Activated CD4-positive, alpha-beta T cell treated with anti-CD3 and anti-CD28 coated beads, Interleukin-2, amount 50 U/mL, for 48 hours (primary cell): Measurements from ENCODE around the gene NOVA2.

Experiments
- DNase-seq, 2 experiments: peaks; one replicate each; pipeline ENCODE4 v3.0.0-alpha.2; 2020

NOVA2 gene

DNA sequence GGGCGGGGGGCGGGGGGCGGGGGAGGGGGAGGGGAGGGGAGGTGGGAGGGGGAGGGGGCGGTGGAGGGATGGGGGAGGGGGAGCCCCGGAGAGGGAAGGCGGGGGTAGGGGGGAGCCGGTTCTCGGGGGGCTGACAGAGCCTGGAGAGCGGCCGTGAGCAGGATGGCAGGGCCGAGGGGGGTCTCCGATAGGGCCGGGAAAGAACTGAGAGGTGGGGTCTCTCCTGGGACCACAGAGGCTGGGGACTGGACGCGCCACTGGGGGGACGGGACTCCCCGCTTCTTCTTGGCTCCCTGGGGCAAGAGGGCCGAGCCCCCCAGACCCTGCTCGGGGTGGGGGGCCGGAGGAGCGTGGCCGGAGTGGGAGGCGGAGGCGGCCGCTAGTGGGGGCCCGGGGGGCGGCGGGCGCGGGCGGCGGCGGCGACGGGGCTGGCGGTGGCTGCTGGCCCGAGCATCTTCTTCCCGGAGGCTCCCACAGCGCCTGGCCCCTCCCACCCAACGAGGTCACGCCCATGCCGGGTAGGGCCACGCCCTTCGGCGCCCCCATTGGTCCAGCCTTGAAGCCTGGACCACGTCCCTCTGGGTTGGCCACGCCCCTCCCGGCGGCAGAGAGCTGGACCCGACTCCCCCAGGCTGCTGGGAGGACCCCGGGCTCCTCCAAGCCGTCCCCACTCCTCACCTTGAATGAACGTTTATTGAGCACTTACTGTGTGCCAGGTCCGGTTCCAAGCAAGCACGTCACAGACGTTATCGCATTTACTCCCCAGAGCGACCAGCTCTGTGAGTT lies at the start of gene NOVA2:
Gene NOVA2 (minus strand): TSS at position 313 of the 786 bp plus-strand sequence. CDS start 514 bp downstream, outside the sequence.
- peak; percentile 61 to 67 for DNase-seq

DNA sequence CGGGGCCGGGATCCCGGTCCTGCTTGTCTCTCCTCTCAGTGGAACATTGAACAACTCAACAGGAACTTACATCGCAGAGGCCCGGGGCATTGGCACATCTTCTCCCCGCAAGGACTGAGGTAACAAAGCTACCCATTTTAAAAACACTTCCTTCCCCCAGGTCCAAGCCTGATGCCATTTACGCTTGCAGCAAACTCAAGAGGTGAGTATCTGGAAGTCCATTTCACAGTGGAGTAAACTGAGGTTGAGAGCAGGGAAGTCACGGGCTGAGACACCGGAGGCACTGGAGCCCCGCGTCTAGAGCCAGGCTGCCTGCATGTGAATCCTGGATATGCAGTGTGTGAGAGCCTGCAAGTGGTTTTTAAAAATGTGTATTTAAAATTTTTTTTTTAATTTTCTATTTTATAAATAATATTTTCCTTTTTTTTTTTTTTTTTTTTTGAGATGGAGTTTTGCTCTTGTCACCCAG lies 49.7 kb upstream of the NOVA2 start:
- DNase-seq = no peak

DNA sequence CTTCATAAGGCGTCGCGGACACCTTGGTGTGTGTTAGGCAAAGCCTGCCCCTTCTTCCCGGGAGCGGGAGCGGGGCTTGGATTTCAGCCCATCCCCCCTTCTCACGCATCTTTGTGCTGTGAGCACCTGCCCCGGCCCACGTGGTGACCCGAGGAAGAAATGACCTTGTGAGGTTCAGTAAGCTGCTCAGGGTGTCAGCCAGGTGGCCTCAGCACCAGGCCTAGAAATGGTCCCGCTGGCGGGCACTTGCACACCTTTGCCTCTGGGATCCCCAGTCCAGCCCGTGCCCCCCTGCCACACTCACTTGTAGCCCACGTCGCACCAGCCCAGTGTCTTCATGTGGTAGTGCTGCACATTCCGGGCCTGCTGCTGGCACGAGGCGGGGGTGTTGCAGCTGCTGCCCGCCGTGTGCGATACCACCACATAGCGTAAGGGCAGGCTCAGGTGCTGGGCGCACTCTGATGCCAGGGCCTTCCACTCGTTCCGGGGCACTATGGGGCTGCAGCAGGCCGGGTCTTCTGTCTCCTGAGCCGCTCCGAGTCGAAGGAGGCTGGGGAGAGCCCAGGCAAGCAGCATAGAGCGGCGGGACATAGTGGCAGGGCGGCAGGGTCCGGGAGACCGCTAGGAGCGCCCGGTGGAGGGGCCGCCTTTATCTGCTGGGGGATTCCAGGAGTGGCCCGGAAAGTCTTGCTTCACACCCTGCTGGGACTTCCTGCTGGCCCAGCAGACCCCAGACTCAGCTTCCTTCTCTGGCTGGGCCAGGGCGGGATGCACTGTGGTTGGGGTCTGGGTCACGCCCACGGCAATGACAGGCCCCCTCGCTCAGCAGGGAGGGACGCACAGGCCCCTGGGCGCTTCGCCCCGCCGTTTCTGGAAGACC lies 49.0 kb upstream of the NOVA2 start, which contains the start of gene PGLYRP1:
Gene PGLYRP1 (minus strand): TSS at position 623 of the 880 bp plus-strand sequence. CDS start 32 bp downstream, at position 591.
- no peak for DNase-seq

DNA sequence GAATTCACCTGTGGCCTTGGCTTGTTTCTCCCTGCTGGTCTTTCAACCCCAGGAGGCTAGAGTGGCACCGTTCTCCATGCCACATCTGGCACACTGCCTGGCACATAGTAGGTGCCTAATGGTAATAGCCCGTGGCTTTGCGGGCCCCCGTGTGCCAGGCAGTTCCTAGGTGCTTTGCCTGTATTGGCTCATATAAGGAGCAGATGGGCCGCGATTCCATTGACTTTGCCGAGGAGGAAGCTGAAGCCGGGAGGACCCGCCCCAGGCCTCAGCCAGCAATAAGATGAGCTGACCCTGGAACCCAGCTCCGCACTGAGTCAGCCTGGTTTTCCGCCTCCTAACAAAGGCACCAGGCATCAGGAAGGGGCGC lies 48.4 kb upstream of the NOVA2 start:
- no peak for DNase-seq

DNA sequence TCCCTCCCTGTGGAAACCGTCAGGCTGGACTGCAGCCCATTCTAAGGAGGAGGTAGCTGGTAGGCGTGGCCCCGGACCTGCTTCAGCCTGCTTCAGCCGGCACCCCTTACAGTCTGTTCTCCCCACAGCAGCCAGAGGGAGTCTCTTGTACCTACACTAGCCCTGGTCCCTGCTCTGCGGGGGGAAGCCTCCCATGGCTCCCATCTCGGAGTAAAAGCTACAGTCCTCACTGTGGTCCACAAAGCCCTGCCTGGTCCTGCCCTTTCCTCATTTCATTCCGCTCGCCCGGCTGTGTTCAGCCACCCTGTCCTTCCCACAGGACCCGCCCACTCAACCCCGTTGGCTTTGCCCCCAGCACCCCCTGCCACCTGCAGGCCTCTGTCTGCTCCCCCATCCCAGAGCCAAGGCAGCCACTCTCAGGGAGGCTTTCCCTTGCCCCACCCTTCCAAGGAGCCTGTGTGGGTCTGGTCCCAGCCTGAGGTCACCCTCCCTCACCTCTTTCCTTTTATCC lies 47.9 kb upstream of the NOVA2 start:
- no peak for DNase-seq

DNA sequence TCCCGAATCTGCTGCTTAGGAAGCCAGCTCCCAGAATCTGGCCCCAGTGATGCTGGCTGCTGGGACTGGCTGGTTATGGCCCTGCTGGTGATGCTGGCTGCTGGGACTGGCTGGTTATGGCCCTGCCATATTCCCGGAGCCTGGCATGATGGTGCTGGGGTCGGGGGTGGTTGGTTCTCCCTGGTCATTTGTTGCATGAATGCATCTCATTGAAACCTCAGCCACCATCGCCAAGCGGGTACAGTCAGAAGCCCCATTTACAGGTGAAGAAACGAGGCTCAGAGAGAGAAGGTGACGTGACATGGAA lies 47.1 kb upstream of the NOVA2 start:
- DNase-seq = no peak

- no peak for DNase-seq
Measured at GRCh38 chr19:46019270-46019669, 45.6 kb upstream of the NOVA2 start.

GRCh38 chr19:46018729-46019251 lies 45.1 kb upstream of the NOVA2 start:
- DNase-seq = no peak

DNA sequence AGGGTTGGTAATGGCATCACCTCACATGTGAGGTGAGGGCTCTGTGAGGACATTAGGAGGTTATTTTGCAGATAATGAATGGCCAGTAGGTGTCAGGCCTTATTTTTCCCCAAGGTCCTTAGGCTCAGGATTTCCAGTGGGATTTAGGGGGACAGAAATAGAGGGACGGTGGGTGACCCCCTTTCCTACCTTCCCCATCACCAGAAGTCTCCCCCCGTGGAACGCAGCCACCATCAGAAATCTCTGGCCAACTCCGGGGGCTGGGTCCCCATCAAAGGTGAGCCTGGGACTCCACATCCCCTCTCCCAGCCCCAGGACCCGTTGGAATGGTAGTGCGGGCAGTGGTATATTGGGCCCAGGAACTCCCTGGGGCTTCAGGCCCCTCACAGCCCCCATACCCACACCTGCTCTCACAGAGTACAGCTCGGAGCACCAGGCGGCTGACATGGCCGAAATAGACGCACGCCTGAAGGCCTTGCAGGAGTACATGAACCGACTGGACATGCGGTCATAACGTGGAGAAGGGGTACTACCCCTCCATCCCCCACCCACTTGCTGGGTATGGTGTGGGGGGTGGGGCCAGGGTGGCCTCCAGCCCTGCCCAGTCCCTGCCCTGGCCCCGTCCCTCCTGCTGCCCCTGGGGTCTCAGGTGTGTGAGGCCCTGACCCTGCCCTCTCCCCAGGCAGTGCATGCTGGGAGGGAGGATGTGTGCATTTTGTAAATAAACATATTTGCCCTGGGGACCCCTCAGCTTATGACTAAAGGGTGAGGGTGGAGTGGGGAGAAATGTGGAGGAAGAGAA lies 44.4 kb upstream of the NOVA2 start:
- DNase-seq = no peak

DNA sequence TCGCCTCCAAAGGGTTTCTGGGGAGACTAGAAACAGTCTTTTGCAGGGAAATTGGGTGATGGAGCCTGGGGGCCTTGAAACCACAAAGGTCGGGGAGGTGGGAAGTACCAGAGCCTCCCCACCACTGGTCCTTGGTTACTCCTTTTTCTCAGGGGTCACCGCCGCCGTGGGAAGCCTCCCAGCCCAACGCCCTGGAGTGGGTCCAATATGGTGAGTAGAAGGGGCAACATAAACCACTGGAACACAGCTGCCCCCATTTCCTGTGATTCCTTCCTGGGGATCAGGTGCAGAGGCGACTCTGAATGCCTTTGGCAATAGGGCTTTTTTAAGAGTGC lies 43.4 kb upstream of the NOVA2 start:
- DNase-seq = no peak

DNA sequence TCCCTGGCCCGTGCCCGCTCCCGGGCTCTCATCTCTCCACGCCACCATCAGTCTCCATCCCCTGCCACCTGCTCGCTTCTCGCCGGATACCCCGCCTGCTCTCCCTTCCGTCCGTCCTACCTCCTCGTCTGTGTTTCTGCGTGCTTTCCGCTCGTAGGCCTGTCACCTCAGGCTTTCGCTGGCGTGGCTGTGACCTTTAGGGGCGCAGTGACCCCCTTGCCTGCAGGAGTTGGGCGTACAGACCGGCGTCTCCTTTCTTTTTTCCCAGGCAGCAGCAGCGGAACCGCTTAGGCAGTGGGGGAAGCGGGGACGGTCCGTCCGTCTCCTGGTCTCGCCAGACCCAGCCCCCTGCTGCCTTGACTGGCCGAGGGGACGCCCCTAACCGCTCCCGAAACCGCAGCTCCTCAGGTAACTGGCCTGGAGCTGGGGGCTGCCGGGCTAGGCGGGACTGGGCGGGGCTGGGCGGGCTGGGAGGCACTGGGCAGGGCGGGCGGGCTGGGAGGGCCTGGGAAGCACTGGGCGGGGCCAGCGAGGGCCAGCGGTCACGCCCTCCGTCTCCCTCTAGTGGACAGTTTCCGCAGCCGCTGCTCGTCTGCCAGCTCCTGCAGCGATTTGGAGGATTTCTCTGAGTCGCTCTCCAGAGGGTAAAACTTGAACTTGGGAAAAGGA lies 42.9 kb upstream of the NOVA2 start:
- DNase-seq = peak; percentile 82 to 86

GRCh38 chr19:46015687-46016425 lies 42.2 kb upstream of the NOVA2 start:
- peak; percentile 35 to 42 for DNase-seq

- DNase-seq = peak; percentile 71 to 74
Measured at GRCh38 chr19:46014941-46015686, 41.4 kb upstream of the NOVA2 start.

GRCh38 chr19:46014534-46014933 lies 40.9 kb upstream of the NOVA2 start:
- no peak for DNase-seq

DNA sequence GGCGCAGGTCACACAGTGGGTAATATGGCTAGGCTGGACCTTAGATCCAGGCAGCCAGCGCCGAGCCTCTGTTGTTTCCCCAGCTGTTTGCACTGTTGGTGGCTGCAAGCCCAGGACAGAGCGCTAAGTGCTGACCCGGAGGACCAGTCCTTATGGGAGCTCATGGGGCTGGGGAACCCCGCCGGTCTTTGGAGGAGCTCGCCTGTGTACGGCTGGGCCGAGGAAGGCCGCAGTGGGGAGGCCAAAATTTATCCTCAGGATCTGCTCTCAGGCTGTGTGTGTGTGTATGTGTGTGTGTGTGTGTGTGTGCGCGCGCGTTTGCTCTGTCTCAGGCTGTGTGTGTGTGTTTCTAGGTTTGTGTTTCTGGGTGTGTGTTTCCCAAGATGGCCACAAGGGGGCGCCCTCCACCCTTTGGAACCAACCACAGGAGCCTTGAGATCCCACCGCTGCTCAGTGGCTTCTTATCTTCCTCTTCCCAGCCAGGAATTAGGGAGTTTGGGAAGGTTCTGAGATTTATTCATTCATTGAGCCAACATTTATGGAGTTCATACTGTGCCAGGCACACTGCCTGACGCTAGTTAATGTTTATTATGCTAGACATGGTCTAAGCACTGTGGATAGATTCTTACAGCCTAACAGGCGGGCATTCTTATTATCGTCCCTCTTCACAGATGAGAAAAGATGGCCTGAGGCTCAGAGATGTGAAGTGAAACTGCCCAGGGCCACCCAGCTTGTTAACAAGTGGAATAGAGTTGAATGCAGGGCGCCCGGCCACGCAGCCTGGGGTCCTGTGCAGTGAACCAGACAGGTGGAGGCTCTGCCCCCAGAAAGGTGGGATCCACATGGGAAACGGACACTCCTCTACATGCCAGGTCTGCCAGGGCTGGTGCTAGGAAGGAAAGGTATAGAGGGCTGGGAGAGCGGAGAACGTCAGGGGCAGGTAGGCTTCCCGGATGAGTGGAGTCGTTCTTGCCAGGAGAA lies 36.2 kb upstream of the NOVA2 start:
- peak; percentile 72 to 75 for DNase-seq

GRCh38 chr19:46006411-46006810 lies 32.7 kb upstream of the NOVA2 start:
- no peak for DNase-seq

- DNase-seq = no peak
Measured at GRCh38 chr19:46002678-46003275, 29.1 kb upstream of the NOVA2 start.

- peak; percentile 66 to 67 for DNase-seq
Measured at GRCh38 chr19:46000491-46001246, 27.0 kb upstream of the NOVA2 start.
